Fibroblast of villous mesenchyme (primary cell): ENCODE results near the gene CD14. TPM values are rescaled to one million over a fixed set of nuclear protein-coding genes. Genes with fewer than 3 reads are reported as not detected.

Source experiments
- DNase-seq: peaks from one replicate; pipeline ENCODE4 v3.0.0-alpha.2; 2010; ENCODE audit warnings: low read depth
- H3K4me3 ChIP-seq: 2 replicates; pipeline ENCODE4 v1.5.1; 2011; ENCODE audit warnings: low read depth, mild to moderate bottlenecking, low read length
- CTCF ChIP-seq: IDR thresholded peaks from 2 replicates; pipeline ENCODE4 v1.5.1; 2012; ENCODE audit warnings: low read depth, mild to moderate bottlenecking, low read length; ENCODE audit not compliant: insufficient read depth
- total RNA-seq: library from RNA; depleted of rRNA; stranded (reverse); fragments of >200 nt; gene quantifications from 2 replicates; pipeline ENCODE4 v1.2.3, GENCODE V29; 2012

CD14 gene
- total RNA-seq, 1 donor: 2.2 TPM

GRCh38 chr5:140634103-140634502 lies 1.1 kb upstream of the CD14 start:
- DNase-seq: no peak
- H3K4me3 ChIP-seq: no peak overlapping the region
- no peak for TF ChIP-seq CTCF

GRCh38 chr5:140633501-140633900 lies 526 bp upstream of the CD14 start:
- TF ChIP-seq CTCF: no peak
- DNase-seq: no peak
- no peak overlapping the region for H3K4me3 ChIP-seq

GRCh38 chr5:140632366-140633020 lies 482 bp downstream of the CD14 start:
- peak; percentile 55 for DNase-seq
- peak overlapping the region; percentile 45 for H3K4me3 ChIP-seq
- TF ChIP-seq CTCF: no peak

GRCh38 chr5:140631831-140632365 lies 1.1 kb downstream of the CD14 start:
- no peak for TF ChIP-seq CTCF
- peak overlapping the region; percentile 45 for H3K4me3 ChIP-seq
- no peak for DNase-seq

GRCh38 chr5:140631036-140631417 lies 1.9 kb downstream of the CD14 start:
- H3K4me3 ChIP-seq: no peak overlapping the region

GRCh38 chr5:140630292-140631035 lies 2.5 kb downstream of the CD14 start:
- TF ChIP-seq CTCF: no peak
- no peak overlapping the region for H3K4me3 ChIP-seq
- DNase-seq: no peak

More at GRCh38 chr5:140631036-140631417, 1.9 kb downstream of the CD14 start:
- DNase-seq: no peak
- TF ChIP-seq CTCF: no peak
